ENCODE data around the gene SPNS3.

The SPNS3 gene

DNA sequence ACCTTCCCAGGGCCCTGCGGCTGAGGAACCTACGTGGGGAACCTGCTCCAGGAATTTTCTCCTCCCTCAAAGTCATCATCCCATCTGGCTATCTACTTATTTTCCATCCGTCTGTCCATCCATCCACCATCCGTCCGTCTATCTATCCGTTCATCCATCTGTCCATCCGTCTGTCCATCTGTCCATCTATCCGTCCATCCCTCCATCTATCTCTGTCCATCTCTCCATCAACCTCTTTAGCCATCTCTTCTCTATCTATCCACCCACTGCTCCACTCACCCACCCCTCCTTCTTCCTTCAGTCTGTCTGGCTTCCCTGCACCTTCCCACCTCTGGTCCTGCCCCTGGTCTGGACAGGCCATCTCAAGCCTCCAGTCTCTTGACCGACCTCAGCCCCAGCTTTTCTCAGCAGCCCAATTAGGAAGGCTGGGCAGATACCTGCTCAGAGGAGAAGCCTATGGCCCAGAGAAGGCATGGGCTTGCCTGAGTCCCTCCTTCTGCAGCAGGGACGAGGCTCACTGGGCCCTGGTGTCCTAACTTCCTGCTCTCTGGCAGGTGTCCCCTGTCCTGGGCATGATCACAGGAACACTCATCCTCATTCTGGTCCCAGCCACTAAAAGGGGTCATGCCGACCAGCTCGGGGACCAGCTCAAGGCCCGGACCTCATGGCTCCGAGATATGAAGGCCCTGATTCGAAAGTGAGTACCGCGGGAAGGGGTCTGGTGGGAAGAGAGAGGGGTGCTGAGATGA is 98.4 kb downstream of the SPNS3 start:
- FAIRE-seq, result no peak

DNA sequence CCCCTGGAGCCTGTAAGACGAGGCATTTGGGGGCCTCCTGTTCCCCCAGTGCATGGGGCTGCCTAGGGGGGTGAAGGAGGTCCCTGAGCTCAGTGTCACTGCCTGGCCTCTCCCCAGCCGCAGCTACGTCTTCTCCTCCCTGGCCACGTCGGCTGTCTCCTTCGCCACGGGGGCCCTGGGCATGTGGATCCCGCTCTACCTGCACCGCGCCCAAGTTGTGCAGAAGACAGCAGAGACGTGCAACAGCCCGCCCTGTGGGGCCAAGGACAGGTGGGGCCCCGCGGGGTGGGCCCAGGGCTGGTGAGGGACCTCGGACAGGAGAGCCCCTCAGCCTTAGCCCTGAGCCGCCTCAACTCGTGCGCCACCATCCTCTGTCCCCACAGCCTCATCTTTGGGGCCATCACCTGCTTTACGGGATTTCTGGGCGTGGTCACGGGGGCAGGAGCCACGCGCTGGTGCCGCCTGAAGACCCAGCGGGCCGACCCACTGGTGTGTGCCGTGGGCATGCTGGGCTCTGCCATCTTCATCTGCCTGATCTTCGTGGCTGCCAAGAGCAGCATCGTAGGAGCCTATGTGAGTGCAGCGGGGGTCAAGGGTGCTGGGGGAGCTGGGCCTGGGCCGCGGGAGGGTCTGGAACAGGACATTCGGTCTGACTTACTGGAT is 99.3 kb downstream of the SPNS3 start:
- FAIRE-seq, result no peak

DNA sequence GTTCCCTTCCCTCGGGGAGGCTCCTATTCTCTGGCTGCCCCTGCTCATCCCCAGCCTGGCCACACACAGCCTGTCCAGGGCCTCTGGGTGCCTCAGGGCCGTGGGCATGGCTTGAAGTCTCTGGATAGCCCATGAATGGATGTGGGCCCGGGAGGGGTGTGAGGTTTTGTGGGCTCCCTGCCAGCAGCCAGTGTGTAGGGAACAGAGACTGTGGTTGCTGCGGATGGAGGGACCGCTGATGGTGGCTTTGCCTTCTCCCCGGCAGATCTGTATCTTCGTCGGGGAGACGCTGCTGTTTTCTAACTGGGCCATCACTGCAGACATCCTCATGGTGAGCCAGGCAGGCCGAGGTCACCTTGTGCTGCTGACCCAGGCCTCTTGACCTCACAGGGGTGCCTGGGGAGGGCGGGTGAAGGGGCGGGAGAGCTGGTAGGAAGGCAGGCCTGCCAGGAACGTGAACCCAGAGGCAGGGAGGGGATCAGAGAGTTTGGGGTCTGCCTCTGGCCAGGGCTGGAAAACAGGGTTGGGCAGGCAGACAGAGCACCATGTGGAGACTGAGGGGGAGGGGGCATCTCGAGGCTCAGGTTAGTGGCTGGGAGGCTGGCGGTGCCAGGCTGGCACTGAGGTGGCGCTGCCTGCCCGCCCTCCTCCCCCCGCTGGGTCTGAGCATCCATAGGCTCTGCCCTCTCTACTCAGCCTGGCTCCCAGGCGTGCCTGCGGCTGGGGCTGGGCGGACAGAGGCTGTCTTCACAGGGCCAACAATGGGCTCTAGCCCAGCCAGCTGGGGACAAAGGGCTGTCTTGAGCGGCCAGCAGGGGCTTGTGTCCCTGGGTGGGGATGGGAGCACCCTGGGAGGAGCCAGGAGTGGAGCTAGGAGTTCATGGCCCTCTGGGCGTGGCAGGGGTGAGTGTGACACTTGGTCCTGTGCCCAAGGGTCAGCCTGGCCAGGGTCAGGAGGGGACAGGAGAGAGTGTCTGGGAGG is 100.1 kb downstream of the SPNS3 start:
- FAIRE-seq, result no peak

DNA sequence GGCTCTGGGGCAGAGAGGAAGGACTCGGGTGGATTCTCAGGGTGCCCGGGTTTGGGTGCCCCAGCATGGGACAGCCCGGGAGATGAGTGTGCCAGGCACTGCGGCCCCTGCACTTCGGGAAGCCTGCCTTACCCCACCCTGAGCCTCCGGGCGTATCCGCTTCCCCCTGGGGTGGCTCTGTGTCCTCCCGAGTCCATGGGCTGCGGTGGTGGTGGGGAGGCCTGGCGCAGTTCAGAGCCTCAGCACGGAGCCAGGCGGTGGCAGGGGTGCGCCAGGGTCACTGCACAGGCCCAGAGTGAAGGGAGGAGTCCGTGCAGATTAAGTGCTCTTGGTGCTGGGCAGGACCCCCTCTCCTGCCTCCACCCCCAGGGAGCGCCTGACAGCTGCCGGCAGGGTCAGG is 100.8 kb downstream of the SPNS3 start:
- FAIRE-seq, result no peak

DNA sequence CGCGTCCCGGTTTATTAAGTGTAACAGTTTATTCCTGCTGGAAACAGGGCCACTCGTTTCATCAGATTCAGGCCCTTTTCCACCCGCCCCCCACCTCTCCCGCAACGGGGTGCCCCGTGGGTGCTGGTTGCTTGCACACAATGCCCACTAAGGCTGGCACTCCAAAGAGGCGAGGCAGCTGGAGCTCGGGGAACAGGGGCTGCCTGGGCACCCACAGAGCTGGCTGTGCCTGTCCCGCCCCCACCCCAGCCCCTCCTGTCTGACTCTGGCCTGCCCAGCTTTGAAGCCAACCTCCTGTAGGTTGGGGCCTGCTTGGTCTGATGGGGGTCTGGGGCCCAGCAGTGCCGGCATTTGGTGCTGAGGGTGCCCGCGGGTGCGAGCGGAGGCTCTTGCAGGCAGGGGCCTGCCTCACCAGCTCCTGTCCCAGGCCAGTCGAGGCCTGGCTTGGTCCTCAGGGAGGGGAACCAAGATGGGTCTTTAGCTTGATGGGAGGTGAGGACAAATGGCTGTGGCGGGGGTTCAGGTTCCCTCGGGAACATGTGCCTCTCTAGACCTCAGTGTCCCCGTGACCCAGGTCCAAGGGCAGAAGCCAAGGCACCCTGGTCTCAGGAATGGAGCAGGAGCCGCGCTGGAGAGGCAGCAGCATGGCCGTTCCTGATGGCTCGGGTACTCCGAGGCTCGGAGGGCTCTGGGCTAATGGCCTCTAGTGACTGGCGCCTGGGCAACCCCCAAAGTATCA is 101.4 kb downstream of the SPNS3 start:
- no peak for FAIRE-seq

DNA sequence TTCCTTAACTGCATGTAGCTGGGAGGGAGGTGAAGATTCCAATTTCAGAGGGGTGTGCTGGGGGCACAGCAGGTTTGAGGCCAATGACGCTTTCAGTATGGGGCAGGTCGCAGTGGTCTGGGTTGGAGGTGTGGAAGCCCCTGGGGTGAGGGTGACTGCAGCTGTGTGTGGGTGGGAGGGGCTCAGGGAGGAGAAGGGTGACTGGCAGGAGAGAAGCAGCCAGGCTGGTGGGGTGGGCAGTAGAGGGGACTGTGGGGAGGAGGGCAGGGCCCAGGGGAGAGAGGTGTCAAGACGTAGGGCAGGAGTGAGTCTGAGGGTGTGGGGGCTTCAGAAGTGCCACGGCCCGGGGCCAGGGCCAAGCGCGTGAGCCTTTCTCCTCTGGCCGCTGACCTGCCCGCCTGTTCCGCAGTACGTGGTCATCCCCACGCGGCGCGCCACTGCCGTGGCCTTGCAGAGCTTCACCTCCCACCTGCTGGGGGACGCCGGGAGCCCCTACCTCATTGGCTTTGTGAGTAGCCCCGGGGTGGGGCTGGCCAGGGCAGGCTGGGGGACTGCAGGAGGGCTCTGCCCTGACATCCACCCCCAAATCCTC is 102.0 kb downstream of the SPNS3 start:
- no peak for FAIRE-seq

DNA sequence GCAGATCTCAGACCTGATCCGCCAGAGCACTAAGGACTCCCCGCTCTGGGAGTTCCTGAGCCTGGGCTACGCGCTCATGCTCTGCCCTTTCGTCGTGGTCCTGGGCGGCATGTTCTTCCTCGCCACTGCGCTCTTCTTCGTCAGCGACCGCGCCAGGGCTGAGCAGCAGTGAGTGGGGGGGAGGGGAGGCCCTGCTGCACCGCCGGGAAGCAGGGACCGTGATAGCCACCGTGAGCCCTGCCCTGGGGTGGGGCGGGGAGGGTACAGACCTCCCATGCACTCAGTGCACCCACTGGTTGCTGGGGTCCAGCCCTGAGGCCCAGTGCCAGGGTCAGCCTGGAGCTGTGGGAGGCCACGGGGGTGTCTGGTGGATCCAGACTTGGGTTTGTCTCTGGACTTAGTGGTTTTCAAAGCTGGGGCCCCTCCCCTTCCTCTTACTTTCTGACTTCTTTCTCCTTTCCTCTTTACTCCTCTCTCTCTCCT is 102.6 kb downstream of the SPNS3 start:
- no peak for FAIRE-seq

DNA sequence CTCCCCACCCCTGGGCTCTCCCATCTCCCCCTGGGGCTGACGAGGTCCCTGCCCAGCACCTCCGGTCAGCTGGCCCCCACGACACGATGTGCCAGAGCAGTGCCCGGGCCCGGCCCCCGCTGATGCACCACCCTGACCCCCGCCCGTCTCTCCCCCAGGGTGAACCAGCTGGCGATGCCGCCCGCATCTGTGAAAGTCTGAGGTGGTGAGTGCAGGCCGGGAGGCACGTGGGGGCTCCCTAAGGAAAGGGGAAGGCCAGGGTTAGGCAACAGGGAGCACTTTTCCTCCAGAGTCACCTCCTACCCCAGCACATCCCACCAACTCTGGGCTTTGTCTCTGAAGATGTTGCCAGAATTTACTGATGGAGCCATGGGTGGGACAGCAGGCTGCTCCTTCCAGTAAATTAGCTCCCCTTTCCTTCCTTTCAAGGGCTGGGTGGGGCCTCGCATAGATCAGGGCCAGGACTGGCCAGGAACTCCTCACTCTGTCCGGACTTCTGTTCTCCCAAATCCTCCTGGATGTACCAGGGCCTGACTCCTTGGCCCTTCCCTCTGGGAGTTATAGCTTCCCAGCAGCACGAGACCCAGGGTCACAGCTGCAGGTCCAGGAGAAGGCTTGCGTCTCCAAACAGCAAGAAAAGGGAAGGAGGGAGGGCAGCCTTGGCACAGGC is 103.1 kb downstream of the SPNS3 start:
- FAIRE-seq, result no peak

Data from TTC549 (cell line).